ENCODE data around the gene NPHP4. TPM values are rescaled to one million over a fixed set of nuclear protein-coding genes. Genes with fewer than 3 reads are reported as not detected.

The NPHP4 gene
- total RNA-seq, 1 donor = 6.5 TPM

GRCh38 chr1:5994713-5995621, 2.7 kb upstream of the NPHP4 start:
- DNase-seq (ENCODE audit: low read depth) = no peak
- no peak overlapping the region for H3K4me3 ChIP-seq (ENCODE audit: low read depth, low read length)
- TF ChIP-seq CTCF (IDR thresholded peaks at IDR 0.05; ENCODE audit: insufficient read depth, low read depth, low read length) = no peak

- DNase-seq (ENCODE audit: low read depth) = no peak
Observed at GRCh38 chr1:5993556-5994491, 1.6 kb upstream of the NPHP4 start.

GRCh38 chr1:5992814-5993555, 760 bp upstream of the NPHP4 start:
- no peak for DNase-seq (ENCODE audit: low read depth)
- no peak for TF ChIP-seq CTCF (IDR thresholded peaks at IDR 0.05; ENCODE audit: insufficient read depth, low read depth, low read length)
- H3K4me3 ChIP-seq (ENCODE audit: low read depth, low read length) = peak overlapping the region; percentile 81

More at GRCh38 chr1:5993556-5994491, 1.6 kb upstream of the NPHP4 start:
- H3K4me3 ChIP-seq (ENCODE audit: low read depth, low read length) = peak overlapping the region; percentile 81
- no peak for TF ChIP-seq CTCF (IDR thresholded peaks at IDR 0.05; ENCODE audit: insufficient read depth, low read depth, low read length)

DNA sequence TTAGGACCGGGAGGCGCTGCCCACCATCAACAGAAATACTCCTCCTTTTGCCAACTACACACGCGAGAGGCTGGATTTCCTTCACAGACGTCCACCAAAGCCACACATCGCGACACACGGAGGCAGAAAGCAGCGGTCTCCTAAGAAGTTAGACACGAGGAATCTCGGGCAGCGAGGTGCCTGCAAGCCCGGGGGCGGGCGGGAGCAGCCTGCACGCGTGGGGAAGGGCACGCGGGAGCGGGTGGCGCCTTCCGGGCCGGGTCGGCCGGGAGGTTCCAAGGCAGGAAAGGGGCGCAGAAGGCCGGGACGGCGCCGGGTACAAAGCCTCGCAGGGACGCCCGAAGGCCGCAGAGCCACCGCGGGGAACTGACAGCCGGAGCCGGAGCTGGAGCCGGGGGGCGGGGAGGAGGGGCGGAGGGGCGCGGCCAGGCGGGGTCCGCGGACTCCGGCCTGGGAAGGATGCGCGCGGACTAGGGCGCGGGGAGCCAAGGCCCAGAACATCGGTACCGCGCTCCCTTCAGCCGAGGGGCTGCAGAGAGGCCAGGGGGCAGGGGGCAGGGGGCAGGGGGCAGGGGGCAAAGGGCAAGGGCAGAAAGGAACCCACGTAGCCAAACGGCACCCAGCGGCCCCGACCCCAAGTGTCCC, 722 bp downstream of the NPHP4 start:
- H3K4me3 ChIP-seq (ENCODE audit: low read depth, low read length) = peak overlapping the region; percentile 81
- TF ChIP-seq CTCF (IDR thresholded peaks at IDR 0.05; ENCODE audit: insufficient read depth, low read depth, low read length) = no peak
- DNase-seq (ENCODE audit: low read depth) = peak; percentile 28

DNA sequence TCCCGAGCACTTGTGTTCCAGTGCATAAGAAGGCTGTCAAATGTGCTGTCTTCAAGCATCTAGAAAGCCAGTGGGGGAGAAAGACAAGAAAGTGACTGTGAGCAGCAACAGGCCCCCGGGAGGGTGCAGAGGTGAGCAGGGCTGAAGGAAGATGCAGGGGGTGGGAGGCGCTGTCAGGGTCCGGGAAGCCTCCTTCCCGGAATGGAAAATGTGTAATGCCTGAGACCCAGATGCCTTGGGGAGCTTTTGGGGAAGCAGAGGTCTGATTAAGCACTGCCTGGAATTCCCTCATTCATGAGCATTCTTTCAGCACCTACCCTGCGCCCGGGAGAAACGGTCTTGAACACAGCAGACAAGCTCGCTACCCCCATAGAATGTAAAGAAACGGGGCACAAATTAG, 1.3 kb downstream of the NPHP4 start:
- H3K4me3 ChIP-seq (ENCODE audit: low read depth, low read length) = peak overlapping the region; percentile 81
- no peak for DNase-seq (ENCODE audit: low read depth)
- no peak for TF ChIP-seq CTCF (IDR thresholded peaks at IDR 0.05; ENCODE audit: insufficient read depth, low read depth, low read length)

All from fibroblast of villous mesenchyme (primary cell).